ENCODE results near the gene FAM81B.

The FAM81B gene

GRCh38 chr5:95484421-95484820 lies 93.3 kb downstream of the FAM81B start:
- no peak for DNase-seq

GRCh38 chr5:95486191-95486590 lies 95.0 kb downstream of the FAM81B start:
- no peak for DNase-seq

GRCh38 chr5:95487880-95488279 lies 96.7 kb downstream of the FAM81B start:
- DNase-seq, result no peak

Measured in bone marrow (tissue), 2 donors.